ENCODE measurements around the gene CSF3R.

CSF3R gene

GRCh38 chr1:36453600-36454388 is 28.9 kb downstream of the CSF3R start:
- DNase-seq, result no peak

- no peak for DNase-seq
Measured at GRCh38 chr1:36453051-36453450, 29.7 kb downstream of the CSF3R start.

GRCh38 chr1:36450919-36451305 is 31.8 kb downstream of the CSF3R start:
- no peak for DNase-seq

- peak; percentile 95 for DNase-seq
Measured at GRCh38 chr1:36450270-36450918, 32.3 kb downstream of the CSF3R start, which contains the start of gene OSCP1. TSS of gene OSCP1 (minus strand) at chr1:36450451. CDS start at chr1:36450369, 82 bp downstream.

- DNase-seq, result no peak
Measured at GRCh38 chr1:36448530-36449056, 34.1 kb downstream of the CSF3R start.

GRCh38 chr1:36447450-36447849 is 35.3 kb downstream of the CSF3R start:
- DNase-seq, result no peak

- DNase-seq, result no peak
Measured at GRCh38 chr1:36446746-36447145, 36.0 kb downstream of the CSF3R start.

GRCh38 chr1:36446271-36446670 is 36.4 kb downstream of the CSF3R start:
- DNase-seq, result peak; percentile 58

- no peak for DNase-seq
Measured at GRCh38 chr1:36443297-36443696, 39.4 kb downstream of the CSF3R start.

GRCh38 chr1:36442337-36442736 is 40.4 kb downstream of the CSF3R start:
- DNase-seq, result no peak

GRCh38 chr1:36440646-36441045 is 42.1 kb downstream of the CSF3R start:
- DNase-seq, result no peak

GRCh38 chr1:36440044-36440443 is 42.7 kb downstream of the CSF3R start:
- DNase-seq, result no peak

GRCh38 chr1:36438715-36439114 is 44.0 kb downstream of the CSF3R start:
- no peak for DNase-seq

- no peak for DNase-seq
Measured at GRCh38 chr1:36436821-36437220, 45.9 kb downstream of the CSF3R start.

- DNase-seq, result no peak
Measured at GRCh38 chr1:36433102-36433501, 49.6 kb downstream of the CSF3R start.

GRCh38 chr1:36432616-36433015 is 50.1 kb downstream of the CSF3R start:
- no peak for DNase-seq

GRCh38 chr1:36425791-36426190 is 56.9 kb downstream of the CSF3R start:
- no peak for DNase-seq

GRCh38 chr1:36421649-36422048 is 61.1 kb downstream of the CSF3R start:
- no peak for DNase-seq

- peak; percentile 91 for DNase-seq
Measured at GRCh38 chr1:36420836-36421317, 61.8 kb downstream of the CSF3R start.

- no peak for DNase-seq
Measured at GRCh38 chr1:36420409-36420808, 62.3 kb downstream of the CSF3R start.

GRCh38 chr1:36419569-36419968 is 63.1 kb downstream of the CSF3R start:
- DNase-seq, result no peak

- no peak for DNase-seq
Measured at GRCh38 chr1:36419140-36419539, 63.6 kb downstream of the CSF3R start.

- DNase-seq, result no peak
Measured at GRCh38 chr1:36417931-36418330, 64.8 kb downstream of the CSF3R start.

All from activated CD4-positive, alpha-beta T cell treated with anti-CD3 and anti-CD28 coated beads, Interleukin-10, Interleukin-2, amounts not matched to agents 100 ng/mL and 50 ng/mL, durations not matched to agents 16 hours and 8 hours (primary cell).